Measurements from ENCODE around the gene CNIH3.
"Not testable (repeated sequence)": the region's sequence is repeated elsewhere in the genome, so short reads cannot be mapped to it uniquely, and the experiment has no call there.

Gene CNIH3

DNA sequence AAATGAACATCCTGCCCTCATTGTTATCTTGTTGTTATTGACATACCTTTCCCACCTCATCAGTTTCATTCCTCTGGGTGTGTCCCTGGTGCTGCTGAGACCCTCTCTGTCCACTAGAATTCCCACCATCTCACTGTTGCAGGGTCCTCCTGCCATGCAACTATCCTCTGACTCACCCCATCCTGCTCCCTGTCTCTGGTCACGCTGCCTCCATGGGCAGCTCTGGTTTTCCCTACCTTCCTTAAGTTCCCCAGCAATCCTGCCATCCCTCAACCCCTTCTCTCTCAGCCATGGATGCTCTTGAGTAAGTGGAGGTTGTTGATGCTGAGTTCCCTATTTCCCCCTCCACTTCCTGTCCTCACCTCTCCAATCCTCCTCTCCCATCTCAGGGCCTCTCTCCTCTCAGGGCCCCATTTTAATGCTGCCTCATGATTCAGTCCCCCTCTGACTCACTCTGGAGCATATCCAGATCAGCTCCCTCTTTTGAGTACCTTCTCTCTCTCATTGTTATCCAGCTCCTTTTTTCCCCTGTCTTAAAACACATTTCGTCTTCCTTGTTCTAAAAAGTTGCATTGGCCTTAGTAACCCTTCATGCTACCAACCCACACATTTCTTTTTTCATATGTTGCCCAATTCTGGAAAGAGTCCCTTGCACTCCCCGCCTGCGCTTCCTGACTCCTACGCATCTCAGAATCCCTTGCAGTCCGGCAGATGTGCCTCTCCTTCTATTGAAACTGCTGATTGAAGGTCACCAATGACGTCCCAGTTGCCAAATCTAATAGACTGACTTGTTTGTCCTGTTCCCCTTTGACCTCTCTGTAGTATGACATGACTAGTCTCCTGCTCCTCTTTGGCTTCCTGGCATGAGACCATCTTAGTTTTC, 92.0 kb downstream of the CNIH3 start:
- Histone ChIP-seq H3K4me3 (no peak overlapping the region), H3K27ac (peak overlapping the region in 7 of 21 experiments; percentile 13 to 64 (median 43))

DNA sequence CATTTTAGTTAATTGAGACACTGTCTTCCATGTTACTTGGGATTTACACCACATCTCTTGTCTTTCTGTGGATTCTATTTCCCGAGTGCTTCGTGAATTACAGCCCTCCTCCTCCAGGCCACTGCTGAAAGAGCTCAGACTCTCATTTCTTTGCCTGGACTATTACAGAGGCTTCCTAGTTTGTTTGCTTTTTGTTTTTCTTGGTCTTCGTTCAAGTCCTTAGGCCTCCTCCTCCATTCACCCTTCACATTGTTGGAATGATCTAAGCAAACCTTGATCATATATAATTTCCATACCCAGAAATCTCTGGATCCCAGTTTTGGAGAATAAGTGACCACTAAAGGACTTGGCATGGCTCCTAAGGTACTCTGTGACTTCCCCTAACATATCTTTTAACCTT, 94.1 kb downstream of the CNIH3 start:
- H3K27ac ChIP-seq, result no peak overlapping the region
- H3K4me3 ChIP-seq, result no peak overlapping the region

DNA sequence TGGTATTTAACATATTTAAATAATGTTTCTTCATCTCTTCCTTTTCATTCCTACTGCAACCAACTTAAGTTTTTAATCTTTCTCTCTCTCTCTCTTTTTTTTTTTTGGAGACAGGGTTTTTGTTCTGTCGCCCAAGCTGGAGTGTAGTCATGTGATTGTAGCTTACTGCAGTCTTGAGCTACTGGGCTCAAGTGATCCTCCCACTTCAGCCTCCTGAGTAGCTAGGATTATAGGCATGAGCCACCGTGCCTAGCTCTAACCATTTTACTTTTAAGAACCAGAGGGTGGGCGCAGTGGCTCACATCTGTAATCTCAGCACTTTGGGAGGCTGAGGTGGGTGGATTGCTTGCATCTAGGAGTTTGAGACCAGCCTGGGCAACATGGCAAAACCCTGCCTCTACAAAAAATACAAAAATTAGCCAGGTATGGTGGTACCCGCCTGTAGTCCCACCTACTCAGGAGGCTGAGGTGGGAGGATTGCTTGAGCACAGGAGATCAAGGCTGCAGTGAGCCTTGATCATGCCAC, 95.2 kb downstream of the CNIH3 start:
- H3K4me3 ChIP-seq, H3K27ac ChIP-seq: not testable (repeated sequence)

DNA sequence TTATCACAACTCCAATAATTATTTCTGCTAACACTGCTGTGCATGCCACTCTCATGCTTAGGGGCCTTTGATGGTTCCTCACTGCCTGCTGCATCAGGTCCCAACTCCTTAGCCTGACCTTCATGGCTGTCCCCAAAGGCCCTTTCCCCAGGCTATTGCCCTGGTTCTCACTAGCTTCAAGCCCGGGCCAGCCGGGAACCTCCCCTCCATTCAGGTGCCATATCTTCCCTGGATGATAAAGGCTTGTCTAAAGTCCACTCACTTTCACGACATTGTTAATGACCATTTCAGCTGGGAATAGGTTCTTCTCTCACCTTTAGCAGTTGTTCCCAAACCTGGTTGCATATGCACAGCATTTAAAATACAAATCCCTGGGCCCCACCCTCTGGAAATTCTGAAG, 95.8 kb downstream of the CNIH3 start:
- no peak overlapping the region for H3K4me3 ChIP-seq
- H3K27ac ChIP-seq, result no peak overlapping the region

DNA sequence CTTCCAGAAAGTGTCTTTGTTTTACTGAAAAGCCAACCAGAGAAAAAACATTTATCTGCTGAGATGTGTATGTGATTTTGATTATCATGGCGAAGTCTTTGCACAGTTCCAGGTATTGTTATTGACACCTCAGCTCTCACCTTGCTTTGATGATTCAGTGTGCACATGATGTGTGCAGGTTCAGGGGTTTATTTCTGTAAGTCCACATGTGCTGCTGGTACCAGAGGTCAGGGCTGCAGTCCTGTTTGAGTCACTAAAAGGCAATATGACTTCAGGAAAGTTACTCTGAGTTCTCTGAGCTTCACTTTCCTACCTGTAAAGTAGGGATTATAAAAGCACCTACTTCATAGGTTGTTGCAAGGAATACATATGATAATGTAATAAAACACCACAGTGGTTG, 97.1 kb downstream of the CNIH3 start:
- Histone ChIP-seq H3K4me3 (no peak overlapping the region), H3K27ac (no peak overlapping the region)

DNA sequence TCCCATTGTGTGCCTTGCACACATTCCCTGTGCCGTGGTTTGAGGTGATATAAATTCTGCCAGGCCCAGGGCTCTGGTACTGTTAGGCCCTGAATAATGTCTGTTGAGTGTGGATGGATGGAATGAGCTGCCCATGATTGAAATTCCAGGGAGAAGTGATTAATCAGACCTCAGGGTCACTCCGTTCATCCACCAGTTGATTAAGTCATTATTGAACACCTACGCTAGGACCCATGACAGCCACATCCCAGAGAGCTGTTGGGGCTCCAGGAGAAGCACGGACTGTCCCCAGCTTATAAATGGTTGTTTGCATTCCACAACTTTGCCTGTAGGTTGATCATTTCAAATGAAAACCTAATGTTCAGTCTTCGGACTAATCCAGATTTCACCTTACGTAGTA, 98.4 kb downstream of the CNIH3 start:
- H3K4me3 ChIP-seq, result no peak overlapping the region

DNA sequence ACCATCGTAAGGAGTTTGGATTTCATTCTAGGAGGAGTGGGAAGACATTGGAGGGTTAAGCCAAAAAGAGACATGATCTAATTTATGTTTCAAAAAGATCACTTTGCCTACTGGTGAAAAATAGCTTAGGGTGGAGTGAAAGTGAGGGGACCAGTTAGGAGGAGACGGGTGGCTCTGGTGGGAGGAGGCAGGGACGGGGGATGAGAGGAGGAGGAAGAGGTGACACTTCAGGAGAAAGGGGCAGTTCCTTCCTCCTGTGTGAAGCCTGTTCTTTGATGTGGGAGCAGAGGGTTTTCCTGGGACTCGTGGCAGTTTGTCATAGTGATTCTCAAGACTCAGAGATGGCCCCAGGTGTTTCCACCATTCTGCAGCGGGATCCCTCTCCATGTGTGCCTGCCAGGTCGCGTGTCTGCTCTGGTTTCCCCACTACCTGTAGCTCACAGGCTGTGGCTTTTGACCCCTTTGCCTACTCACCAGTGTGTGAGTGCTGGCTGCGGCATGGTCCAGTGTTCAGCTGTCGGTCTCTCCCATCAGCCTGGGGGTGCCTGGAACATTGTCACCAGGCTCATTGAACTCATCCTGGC, 102.4 kb downstream of the CNIH3 start:
- Histone ChIP-seq H3K27ac (no peak overlapping the region), H3K4me3 (no peak overlapping the region)

More for the DNA sequence above, 98.4 kb downstream of the CNIH3 start:
- H3K27ac ChIP-seq, result no peak overlapping the region

DNA sequence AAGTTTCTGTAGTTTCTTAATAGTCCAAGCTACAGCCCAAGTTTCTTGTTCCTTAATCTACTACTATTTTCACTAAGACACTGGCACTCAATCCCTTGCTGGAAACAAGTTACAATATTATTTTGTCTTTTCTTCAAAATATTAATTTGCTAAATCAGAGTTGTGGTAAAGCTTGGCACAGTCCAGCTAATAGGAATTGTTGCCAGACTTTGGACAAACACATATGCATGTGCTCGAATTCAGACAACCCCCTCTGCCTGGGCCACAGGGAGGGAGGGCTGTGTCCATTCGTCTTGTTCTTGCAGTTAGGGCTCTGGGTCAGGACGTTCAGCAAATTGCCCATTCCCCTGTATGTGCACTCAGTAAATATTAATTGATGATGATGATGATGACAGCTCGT, 103.6 kb downstream of the CNIH3 start:
- Histone ChIP-seq H3K27ac (no peak overlapping the region), H3K4me3 (no peak overlapping the region)

DNA sequence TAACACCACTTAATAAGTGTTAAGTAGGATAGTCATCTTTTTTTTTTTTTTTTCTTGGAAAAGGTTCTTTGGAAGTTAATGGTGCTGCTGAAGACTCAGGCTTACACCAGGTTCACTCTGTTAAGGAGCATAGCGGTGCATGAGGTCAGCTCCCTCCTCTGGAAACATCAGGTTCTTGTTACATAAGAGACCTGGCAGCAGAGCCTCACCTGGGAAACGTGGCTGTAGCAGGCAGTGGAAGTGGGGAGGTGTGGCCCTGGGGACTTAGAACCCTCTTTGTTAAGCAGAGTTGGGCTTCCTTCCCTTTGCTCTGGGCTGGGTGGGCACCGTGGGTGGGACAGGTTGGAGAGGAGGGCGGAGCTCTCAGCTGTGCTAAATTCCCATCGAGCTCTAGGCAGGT, 104.1 kb downstream of the CNIH3 start:
- Histone ChIP-seq H3K27ac (no peak overlapping the region), H3K4me3 (no peak overlapping the region)

DNA sequence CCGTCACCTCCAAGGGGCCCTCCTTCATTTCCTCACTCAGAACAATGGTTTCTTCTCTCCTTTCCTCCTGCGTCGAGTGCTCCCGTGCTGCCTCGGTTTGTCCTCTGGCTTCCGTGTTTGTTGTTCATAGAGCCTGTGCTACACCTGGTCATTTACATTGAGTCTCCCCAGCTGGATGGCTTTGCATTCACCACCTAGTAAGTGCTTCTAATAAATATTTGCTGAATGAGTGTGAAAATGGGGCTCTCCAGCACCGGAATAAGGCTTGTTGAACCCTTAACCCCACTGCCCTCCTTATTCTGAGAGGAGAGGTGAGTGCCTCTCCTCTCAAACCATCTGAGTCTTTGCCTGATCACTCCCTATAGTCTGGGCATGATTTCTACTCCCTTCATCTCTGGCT, 104.9 kb downstream of the CNIH3 start:
- Histone ChIP-seq H3K27ac (no peak overlapping the region), H3K4me3 (no peak overlapping the region)

DNA sequence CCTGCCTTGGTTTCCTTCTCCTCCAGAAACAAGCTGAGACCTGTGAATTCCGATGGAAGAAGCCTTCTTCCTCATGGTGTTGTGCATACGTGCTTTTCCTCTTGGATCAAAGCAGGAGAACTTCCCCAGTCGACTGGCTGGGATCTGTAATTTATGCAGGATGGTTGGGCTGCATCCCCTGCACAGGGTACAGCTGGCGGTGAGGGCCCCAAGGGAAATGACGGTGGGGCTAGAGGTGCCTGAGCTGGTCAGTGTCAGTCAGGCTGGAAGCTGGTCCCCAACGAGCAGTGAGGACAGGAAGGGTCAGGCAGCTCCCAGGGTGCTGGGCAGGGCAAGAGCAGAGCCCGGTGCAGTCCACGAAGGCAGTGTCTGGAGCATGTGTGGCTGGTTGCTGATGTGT, 106.7 kb downstream of the CNIH3 start:
- peak overlapping the region in 2 of 21 experiments; percentile 3 to 54 for H3K27ac ChIP-seq
- no peak overlapping the region for H3K4me3 ChIP-seq

DNA sequence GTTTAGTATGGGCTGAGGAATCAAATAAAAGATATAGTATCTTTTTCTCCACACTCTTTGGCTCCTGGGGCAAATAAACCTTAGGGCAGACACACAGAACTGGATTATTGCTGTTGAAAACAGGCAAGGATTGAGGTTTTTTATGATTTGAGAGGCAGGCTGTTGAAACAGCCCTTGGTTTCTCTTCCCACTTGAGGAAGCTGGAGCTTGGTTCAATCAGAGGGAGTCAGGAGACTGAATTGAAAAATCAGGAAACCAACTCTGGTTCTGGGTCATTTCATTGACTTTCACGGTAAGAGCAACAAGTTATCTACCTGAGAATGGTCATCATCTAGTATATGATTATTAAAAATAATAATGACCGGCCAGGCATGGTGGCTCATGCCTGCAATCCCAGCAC, 108.4 kb downstream of the CNIH3 start:
- H3K4me3 ChIP-seq, result no peak overlapping the region
- peak overlapping the region in 1 of 21 experiments; percentile 90 for H3K27ac ChIP-seq

DNA sequence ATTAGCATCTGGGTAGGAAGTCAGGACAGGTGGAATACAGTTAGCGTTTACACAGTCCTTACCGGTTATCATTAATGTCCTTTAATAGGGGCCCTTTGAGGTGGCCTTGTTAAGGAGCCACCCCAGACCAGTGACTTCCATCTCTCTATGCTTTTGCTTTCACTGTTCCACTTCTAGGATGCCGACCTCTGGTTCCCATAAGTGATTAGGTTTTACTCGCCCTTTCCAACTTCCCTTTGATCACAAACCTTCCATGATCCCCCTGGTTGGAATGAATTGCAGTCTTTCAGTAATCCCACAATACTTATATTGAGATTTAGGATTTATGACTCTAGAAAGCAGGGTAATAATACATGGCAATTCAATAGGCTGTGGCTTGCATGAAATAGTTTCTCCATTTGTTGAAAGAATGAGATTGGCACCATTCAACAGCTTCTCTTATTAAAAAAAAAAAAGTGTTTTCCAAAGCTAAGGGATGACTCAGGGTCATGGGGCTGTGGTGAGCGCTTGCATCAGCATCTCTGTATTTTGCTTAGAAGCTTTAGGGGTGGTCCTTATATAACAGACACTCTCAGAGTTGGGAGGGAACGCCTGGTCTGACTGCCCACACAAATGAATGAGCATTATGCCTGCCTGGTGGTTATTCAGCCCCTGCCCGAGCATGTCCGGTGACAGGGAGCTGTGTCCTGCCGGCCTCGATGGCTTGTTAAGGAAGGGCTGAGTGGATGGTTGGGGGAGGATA, 110.5 kb downstream of the CNIH3 start:
- H3K27ac ChIP-seq, result peak overlapping the region in 19 of 21 experiments; percentile 31 to 90 (median 71)

DNA sequence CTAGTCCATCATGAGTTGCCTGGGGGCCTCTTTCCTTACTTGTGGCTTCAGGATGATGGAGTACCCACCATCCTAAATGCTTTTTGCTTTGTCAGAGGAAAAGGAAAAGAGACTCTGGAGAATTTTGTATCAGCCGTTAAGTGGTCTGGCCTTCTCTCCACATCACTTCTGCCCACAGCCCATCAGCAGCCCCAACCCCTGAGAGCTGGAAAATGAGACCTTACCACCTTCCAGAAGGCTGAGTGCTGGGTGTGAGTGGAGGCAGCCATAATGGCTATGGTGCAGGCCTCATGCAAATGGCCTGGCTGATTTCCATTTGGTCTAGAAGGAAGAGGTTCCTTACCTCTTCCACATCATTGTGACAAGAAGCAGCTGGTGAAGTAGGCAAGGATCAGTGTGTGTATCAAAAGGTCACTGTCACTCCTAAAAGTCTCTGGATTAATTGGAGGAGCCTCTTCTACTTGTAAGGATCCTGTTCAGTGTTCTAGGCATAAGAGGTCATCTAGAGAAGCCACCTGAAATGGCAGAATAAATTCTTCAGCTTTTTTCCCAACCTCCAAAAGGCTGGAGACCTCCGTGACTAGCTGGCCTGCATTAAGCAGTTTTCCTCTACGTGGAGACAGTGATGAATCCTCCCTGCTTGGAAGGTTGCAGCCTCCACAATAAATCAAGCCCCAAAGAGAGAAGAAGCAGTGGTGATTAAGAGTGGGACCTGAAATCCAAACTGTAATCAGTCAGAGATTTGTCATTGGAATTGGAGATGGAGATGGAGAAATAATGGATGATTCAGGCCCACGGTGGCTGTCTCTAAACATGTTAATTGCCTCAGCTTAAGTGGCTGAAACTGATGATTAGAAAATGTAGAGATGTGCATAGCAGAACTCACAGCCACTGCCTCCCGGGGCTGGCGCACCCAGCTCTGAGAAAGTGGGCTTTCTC, 111.5 kb downstream of the CNIH3 start:
- no peak overlapping the region for H3K4me3 ChIP-seq
- peak overlapping the region in 19 of 21 experiments; percentile 12 to 90 (median 70) for H3K27ac ChIP-seq

More for the DNA sequence above, 110.5 kb downstream of the CNIH3 start:
- no peak overlapping the region for H3K4me3 ChIP-seq

DNA sequence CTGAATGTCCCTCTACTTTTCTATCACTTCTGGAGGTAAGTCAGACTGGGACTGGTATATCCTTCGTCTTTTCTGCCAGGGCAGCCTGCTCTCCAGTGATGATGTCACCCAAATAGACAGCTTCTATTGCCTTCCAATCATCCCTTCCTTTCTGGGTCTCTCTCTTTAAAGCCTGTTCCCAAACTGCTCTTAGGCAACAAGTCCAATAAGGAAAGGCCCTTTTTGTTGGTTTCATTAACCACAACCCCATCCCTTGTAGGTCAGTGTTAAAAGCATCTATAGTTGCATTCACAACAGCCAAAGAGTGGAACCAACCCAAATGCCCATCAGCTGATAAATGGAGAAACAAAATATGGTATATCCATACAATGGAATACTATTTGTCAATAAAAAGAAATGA, 114.4 kb downstream of the CNIH3 start:
- Histone ChIP-seq H3K27ac (peak overlapping the region in 6 of 21 experiments; percentile 1 to 80 (median 34)), H3K4me3 (no peak overlapping the region)

DNA sequence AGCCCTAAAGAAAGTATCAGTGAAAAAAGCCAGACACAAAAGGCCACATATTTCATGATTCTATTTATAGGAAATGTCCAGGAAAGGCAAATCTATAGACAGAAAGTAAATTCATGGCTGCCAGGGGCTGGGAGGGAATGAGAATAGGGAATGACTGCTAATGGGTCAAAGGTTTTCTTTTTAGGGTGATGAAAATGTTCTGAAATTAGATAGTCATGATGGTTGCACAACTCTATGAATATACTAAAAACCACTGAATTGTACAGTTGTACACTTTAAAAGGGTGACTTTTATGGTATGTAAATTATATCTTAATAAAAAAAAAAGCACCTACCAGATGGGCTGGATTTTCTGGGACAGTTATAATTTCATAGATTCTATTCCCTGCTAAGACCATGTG, 114.8 kb downstream of the CNIH3 start:
- peak overlapping the region in 2 of 21 experiments; percentile 4 to 80 for H3K27ac ChIP-seq

DNA sequence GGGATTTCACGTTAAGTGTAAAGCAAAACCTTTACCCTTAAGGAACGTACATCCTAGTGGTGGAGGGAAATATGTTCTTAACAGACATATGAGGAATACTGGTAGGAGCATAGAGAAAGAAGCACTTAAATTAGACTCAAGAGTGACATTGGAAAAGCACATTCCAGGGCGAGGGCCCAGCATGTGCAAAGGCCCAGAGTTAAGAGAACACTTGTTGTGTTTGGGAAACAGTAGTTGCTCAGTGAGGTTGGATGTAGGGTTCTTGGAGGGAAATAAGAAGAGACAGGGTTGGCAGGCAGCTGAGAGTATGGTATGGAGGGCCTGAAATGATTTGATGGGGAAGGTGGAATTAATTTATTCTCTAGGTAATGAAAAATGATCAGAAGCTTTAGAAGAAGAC, 115.5 kb downstream of the CNIH3 start:
- Histone ChIP-seq H3K4me3 (no peak overlapping the region), H3K27ac (peak overlapping the region in 4 of 21 experiments; percentile 30 to 86 (median 83))

More for the DNA sequence above, 114.8 kb downstream of the CNIH3 start:
- H3K4me3 ChIP-seq, result no peak overlapping the region

DNA sequence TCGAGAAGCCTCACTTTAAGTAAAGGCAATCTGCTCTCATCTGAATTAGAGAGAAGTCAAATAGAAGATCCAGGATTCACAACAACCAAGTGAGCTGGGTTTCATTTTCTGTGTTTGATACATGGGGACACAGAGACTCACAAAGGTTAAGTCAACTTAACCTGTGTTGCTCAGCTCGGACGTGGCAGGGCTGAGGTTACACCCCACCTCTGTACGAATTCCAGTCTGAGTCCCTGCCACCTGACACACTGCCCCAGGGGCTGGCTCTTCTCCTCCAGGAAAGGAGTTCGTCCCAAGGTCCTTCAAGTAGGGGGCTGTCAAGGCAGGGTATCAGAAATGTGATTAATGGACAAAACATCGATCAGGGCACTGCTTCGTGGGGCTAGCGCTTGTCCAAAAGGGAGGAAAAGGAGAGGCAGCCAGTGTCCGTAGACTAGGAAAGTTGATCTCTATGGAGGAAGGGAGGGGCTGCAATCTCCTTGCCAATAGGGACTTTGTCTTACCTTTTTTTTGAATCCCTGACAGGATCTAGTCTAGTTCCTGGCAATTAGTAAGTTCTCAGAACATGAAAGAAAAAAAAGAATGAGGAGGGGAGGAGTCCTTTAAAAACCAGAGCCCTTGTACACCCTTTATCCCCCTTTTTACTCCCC, 116.4 kb downstream of the CNIH3 start:
- no peak overlapping the region for H3K4me3 ChIP-seq
- H3K27ac ChIP-seq, result peak overlapping the region in 17 of 21 experiments; percentile 13 to 86 (median 60)

Data from skin epidermis (tissue), 12 donors.